SK-N-SH (cell line): ENCODE data around the gene SPSB3.

Experiments
- CTCF ChIP-seq: fragments of 200-600 bp; sonication (generic); IDR thresholded peaks from 2 replicates; pipeline ENCODE4 v1.6.1; 2017; ENCODE audit warnings: antibody characterized with exemption, mild to moderate bottlenecking, moderate library complexity
- ELF1 ChIP-seq: IDR thresholded peaks from 2 replicates; pipeline ENCODE4 v1.4.0; 2012
- EP300 ChIP-seq, 2 experiments: IDR thresholded peaks; 2 replicates each; pipeline versions ENCODE4 v1.4.0 to v1.6.1; 2012; ENCODE audit warnings: borderline replicate concordance in 1 of 2, low read depth in 1 of 2, low read length in 1 of 2
- EZH2phosphoT487 ChIP-seq: fragments of 200-600 bp; sonication (generic); IDR thresholded peaks from 2 replicates; pipeline ENCODE4 v1.6.1; 2017; ENCODE audit warnings: low read depth, mixed run types, mild to moderate bottlenecking, antibody characterized with exemption, moderate library complexity, borderline replicate concordance
- GABPA ChIP-seq: IDR thresholded peaks from 2 replicates; pipeline ENCODE4 v1.4.0; 2012; ENCODE audit warnings: low read depth, mild to moderate bottlenecking
- RCOR1 ChIP-seq: fragments of 150-350 bp; IDR thresholded peaks from 2 replicates; pipeline ENCODE4 v1.6.1; 2017; ENCODE audit warnings: antibody characterized with exemption, low read length
- REST ChIP-seq: IDR thresholded peaks from 2 replicates; pipeline ENCODE4 v1.6.1; 2012; ENCODE audit warnings: mild to moderate bottlenecking, low read depth, low read length, moderate library complexity
- RFX5 ChIP-seq: IDR thresholded peaks from 2 replicates; pipeline ENCODE4 v1.6.1; 2012; ENCODE audit warnings: mild to moderate bottlenecking, improper control_type of control experiment, low read length
- RXRA ChIP-seq: IDR thresholded peaks from 2 replicates; pipeline ENCODE4 v1.4.0; 2012; ENCODE audit warnings: low read depth, mild to moderate bottlenecking, borderline replicate concordance
- TCF12 ChIP-seq: IDR thresholded peaks from 2 replicates; pipeline ENCODE4 v1.4.0; 2012
- TEAD4 ChIP-seq: IDR thresholded peaks from 2 replicates; pipeline ENCODE4 v1.4.0; 2012; ENCODE audit warnings: mild to moderate bottlenecking, borderline replicate concordance; ENCODE audit not compliant: insufficient read depth
- USF1 ChIP-seq: IDR thresholded peaks from 2 replicates; pipeline ENCODE4 v1.4.0; 2012; ENCODE audit warnings: low read depth, borderline replicate concordance
- YY1 ChIP-seq: IDR thresholded peaks from 2 replicates; pipeline ENCODE4 v1.4.0; 2012; ENCODE audit warnings: low read depth, mild to moderate bottlenecking

- TF ChIP-seq USF1 (no peak), CTCF (peak; percentile 74), GABPA (peak; percentile 95), YY1 (peak; percentile 89), EP300 (IDR thresholded peaks at IDR 0.05; ENCODE audit: borderline replicate concordance in 1 of 2, low read depth in 1 of 2, low read length in 1 of 2) (no peak), ELF1 (peak; percentile 87), EZH2phosphoT487 (no peak), TEAD4 (no peak), RFX5 (no peak), TCF12 (no peak), RCOR1 (no peak), RXRA (no peak), REST (peak; percentile 45; the same call in 1 of the 2 replicates)
Observed at GRCh38 chr16:1772908-1773702, 9.3 kb downstream of the SPSB3 start, which contains the start of gene MRPS34.
